Hepatocyte (in vitro differentiated cells): ENCODE measurements around the gene NCS1.

Experiments used
- CTCF ChIP-seq: fragments of 200-600 bp; sonication (generic); IDR thresholded peaks from 2 replicates; pipeline ENCODE4 v1.5.1; 2016; ENCODE audit warnings: antibody characterized with exemption, mild to moderate bottlenecking; ENCODE audit not compliant: poor library complexity
- EZH2 ChIP-seq: fragments of 200-600 bp; sonication (generic); IDR thresholded peaks from 2 replicates; pipeline ENCODE4 v1.6.1; 2016; ENCODE audit warnings: antibody characterized with exemption, mild to moderate bottlenecking, borderline replicate concordance
- EZH2phosphoT487 ChIP-seq: fragments of 200-600 bp; sonication (generic); IDR thresholded peaks from one replicate; pipeline ENCODE4 v1.6.1; 2018; ENCODE audit warnings: antibody characterized with exemption, mild to moderate bottlenecking, low read depth, moderate library complexity; ENCODE audit not compliant: unreplicated experiment, severe bottlenecking

DNA sequence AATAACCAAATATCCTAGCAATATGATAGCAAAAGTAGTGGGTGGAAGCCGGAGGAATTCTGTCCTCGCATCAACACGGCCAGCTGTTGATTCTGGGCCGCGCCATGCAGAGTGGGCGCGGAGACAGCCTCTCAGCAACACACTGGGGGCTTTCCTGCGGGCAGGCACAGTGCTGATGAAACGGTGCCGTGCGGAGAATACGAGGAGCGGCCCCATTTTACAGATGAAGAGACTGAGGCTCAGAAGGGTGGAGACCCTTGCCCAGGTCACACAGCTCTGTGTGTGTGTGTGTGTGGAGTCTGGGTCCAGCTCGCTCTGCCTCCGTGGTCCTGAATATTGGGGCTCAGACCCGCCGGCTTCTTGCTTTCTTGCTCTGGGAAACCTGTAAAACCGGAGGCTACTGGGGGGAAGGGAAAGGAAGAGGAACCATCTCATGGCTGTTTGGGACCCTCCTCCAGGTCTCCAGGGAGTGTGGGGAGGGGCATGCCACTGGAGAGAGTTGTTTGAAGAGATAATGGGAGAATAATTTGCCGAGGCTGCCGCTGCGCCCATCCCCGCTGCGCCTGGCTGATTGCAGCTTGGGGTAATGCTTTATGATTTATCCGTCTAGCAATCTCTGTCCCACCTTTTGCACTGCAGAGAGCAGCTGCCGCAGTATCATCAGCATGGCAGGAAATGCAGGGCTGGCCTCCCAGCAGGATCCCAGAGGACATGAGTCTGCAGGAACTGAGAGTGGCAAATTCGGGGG lies 36.6 kb downstream of the NCS1 start:
- TF ChIP-seq EZH2phosphoT487: no peak
- TF ChIP-seq CTCF: no peak
- TF ChIP-seq EZH2: no peak
